Effector CD4-positive, alpha-beta T cell (primary cell): ENCODE data around the gene C1QTNF9.
"Not testable (repeated sequence)": the region's sequence is repeated elsewhere in the genome, so short reads cannot be mapped to it uniquely, and the experiment has no call there.

Experiments used
- DNase-seq: peaks from one replicate; pipeline ENCODE4 v3.0.0-alpha.2; 2020
- total RNA-seq: gene quantifications from one replicate; lab custom pipeline; 2026; lab: John Stamatoyannopoulos, UW

C1QTNF9 gene, protein sequence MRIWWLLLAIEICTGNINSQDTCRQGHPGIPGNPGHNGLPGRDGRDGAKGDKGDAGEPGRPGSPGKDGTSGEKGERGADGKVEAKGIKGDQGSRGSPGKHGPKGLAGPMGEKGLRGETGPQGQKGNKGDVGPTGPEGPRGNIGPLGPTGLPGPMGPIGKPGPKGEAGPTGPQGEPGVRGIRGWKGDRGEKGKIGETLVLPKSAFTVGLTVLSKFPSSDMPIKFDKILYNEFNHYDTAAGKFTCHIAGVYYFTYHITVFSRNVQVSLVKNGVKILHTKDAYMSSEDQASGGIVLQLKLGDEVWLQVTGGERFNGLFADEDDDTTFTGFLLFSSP
- 1.5 reads per million for total RNA-seq

DNA sequence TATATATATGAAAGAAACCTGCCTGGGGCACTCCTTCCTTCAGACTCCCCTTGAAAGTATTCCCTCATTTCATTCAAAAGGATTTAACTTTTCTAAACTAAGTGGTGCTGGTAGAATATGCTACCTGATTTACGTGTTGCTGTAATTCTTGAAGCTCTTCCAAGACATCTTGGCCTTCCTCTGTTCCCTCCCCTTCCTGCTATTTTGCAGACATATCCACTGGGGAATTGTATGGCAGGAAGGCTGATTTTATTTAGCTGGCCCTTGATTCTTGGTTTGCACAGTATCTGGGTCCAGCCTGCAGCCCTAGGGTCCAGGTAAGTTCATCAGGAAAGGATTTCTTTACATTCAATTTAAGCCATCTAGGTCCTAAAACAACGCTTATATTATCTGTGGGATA lies at the start of gene C1QTNF9:
Gene C1QTNF9 (plus strand): TSS at position 281 of the 400 bp plus-strand sequence. CDS start 6,424 bp downstream, outside the sequence.
- not testable (repeated sequence) for DNase-seq

DNA sequence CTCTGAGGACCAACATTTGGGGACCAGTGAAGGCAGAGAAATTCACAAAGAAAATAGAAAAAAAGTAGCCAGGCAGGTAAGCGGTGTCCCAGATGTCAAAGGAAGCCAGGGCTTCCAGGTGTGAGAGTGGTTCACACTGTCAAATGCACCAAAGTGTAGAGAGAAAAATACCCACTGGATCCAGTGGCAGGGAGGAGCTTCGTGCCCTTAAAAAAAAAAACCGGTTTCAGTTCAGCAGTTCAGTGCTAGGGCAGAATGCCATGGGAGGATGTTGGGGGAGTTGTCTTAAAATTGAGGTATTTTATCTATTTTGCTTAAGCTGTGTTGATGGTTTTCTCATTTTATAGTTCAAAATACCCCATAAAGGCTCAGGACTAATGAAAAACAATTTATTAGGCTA lies 47.8 kb upstream of the C1QTNF9 start:
- DNase-seq, result no peak

DNA sequence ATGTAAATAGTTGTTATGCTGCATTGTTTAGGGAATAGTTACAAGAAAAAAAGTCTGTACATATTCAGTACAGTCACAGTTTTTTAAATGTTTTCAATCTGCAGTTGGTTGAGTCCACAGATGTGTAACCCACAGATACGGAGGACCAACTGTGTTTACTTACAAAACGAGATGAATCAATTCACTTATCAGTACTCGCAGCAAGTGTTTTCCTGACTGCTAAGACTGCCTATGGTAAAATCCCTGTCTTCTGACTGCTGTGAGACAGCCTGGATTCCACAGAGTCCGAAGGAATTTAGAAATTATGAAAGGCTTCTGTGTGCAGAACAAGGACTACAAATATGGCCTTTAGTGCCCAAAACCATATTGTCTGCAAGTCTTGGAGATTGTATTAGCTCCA lies 45.7 kb upstream of the C1QTNF9 start:
- no peak for DNase-seq

DNA sequence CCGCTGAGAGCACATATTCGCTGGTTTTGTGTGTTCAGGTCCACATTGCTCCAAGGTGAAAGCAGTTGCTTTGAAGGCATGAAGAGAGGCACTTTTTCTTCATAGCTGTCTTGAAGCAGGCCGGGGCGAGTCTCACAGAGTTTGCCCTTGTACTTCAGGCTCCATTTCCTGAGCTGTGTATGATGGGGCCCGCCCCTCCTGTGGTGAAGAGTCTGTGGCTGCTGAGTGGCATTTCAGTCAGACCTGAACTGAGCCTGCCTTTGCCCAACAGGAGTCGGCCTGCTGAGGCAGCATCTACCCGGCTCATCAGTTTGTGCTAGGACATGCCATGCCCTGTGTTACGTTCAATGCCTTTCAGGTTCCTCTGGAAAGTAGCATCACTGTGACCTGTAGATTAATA lies 44.4 kb upstream of the C1QTNF9 start:
- peak; percentile 76 for DNase-seq

DNA sequence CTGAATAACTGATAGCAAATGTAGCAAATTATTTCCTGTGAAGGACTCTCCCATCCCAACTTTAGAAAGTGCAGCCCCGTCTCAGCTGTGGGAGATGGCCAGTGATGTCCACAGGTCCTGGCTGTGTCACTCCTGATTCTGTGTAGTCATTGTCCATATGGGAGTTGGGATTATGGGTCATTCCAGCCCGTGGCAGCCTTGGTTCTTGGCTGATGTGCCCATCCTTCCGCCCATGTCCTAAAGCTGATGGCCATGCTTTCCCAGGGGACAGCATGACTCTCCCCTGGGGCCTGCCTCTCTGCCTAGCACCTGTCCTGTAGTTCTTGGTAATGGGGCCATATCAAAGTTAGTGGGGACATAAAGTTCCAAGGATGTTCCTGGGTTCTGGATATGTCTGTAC lies 43.9 kb upstream of the C1QTNF9 start:
- no peak for DNase-seq

DNA sequence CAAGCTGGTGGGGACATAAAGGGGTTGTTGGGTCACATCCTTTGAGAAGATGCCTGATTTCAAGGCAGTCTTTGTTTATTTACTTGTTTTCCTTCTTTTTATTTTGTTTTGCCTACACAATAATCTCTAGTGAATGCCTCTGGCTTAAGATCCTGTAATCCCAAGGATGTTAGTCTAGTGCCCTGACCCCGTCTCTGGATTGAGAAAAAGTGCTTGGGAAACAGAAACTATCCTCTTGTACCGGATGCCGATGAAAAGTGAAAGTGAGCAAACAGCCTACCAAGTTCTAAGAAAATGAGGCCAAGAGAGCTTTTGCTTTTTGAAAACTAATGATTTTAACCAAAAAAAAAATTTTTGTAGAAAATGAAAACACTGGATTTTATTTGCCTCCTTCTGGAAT lies 42.1 kb upstream of the C1QTNF9 start:
- DNase-seq, result no peak

DNA sequence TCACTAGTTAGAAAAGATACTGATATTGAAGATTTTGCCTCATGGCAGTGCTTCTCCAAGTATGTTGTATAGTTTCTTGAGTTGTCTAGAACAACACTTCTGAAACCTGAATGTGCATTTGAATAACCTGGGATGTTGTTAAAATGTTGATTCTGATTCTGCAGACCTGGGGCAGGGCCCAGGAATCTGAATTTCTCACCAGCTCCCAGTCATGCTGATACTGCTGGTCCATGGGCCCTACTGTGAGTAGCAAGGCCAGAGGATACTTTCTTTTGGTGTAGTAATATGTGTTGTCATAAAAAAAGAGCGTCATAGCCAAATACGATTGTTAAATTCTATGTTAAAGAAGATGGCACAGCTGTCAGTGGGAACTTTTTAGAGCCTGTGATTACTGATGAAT lies 41.6 kb upstream of the C1QTNF9 start:
- DNase-seq, result no peak

DNA sequence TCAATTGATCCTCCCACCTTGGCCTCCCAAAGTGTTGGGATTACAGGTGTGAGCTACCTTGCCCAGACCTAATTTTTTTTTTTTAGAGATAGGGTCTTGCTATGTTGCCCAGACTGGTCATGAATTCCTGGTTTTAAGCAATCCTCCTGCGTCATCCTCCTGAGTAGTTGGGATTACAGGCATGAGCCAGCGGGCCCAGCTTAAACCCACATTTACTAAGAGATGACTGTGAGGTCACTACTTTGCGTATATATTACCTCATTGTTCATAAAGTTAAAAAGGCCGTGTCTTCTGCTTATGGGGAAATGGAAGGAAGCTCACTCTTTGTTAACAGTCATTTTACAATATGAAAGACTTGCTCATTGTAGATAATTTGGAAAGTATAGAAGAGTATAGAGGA lies 39.6 kb upstream of the C1QTNF9 start:
- no peak for DNase-seq

DNA sequence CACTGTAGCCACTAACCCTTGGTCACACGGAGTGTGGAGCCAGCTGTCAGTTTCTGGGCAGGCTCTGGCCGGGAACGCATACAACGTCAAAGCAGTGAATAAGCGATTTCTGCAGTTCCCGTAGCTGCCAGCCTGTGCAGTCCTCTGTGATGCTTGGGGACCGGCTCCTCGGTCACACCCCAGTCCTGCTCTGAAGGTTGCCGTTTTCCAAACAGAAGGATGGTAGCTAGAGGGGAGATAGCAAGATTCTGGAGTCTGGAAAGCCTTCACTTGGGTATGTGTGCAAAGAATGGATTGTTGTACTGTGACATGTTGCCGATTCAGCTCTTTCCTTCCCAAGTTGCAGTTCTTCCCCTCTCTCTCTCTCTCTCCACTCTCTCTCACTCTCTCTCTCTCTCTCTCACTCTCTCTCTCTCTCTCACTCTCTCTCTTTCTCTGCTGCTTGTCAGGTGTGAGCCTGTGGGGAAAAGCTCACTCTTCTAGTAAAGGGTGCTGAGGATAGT lies 38.7 kb upstream of the C1QTNF9 start:
- DNase-seq, result peak; percentile 56

DNA sequence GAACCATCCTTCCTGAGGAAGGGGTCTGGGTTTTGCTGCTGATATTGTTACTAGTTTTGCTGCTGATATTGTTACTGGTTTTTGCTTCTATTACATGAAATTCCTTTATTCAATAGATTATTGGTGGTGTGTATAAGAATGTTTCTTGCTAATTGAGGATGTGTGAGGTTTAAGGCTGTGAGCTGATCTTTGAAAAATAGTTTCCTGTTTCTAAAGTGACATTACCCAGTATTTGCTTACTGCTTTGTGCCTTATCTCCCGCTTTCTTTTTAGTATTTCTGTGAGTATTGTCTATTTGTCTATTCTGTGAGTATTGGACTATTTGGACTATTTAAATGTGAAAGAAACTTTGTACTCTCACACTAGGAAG lies 38.2 kb upstream of the C1QTNF9 start:
- no peak for DNase-seq

DNA sequence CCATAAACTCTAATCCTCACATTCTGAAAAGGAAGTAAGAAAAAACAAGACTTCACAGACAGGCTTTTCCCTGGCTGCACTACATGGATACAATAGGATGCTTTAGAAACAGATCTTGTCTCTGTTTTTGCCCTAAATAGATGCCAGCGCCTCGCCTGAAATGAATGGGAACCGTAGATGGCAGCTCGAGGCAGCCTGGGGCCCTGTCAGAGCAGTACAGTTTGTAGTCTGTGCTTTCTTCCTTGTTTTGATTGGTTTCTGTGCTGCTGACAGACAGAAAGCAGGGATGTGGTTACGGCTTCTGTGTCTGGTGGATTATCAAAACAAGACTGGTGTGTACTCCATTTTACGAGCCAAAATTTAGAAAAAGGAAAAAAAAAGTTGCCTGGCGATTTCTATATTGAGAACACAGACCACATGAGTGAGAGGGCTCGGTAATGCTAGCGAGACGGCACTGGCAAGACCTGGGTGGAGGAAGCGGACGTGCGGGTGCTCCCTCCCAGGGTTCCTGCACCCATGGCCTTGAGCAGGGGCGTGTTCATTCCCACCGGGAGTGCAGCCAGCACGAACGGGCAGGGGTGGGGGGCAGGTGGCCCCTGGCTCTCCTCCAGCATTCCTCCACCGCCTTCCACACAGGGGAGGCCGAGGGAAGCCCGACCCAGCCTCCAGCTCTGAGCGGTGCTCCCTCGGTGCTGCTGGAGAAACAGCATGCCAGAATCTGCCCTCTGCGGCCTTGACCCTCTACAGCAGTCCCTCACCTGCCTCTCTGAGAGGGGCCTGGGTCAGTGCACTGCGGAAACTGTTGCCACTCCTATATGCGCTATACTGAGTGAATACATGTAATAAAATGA lies 37.6 kb upstream of the C1QTNF9 start:
- peak; percentile 63 for DNase-seq

DNA sequence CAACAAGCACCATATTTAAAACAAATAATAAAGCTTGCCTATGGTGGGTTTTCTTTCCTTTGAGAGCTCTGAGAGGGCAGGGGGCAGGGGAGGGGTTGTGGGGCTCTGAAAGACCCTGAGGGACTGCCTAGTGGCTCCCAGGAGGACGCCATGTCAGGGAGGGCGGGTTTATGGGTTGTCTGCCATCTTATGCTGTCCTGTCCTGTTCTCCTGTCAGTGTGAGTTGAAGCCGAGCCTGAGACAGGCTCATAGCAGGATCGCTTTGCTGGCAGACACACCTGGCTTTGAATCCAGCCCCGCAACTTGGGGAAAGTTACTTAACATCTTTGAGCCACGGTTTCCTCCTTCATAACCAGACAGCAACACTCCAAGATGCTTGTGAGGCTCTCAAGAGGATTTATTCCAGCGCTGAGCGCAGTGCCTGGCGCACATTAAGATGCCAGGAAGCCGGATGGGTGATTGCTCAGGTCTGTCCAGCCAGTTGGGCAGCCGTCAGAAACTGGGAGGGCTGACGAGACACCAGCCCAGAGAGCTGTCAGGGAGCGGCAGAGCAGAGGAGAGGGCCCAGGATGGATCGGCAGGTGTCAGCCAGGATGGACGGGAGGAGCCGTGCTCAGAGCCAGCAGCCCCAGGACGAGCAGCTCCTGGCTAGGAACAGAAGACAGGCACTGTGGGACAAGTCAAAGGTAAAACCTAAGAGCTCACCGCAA lies 36.8 kb upstream of the C1QTNF9 start:
- DNase-seq, result no peak

DNA sequence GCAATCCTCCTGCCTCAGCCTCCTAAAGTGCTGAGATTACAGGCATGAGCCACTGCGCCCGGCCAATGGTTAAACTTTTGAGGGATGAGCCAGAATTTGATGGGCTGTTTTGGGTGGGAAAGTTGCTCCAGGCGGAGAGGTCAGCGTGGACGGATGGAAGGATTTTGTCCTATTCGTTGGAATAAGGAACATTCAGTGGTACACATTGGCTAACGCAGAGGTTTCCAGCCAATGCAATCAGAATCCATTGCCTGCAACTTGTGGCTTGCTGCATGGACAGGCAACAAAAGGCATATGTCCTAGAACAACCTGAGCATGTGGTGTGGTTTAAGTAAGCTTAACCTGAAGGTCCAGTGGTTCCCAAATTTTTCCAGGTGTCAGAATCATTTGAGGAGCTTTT lies 35.5 kb upstream of the C1QTNF9 start:
- no peak for DNase-seq

DNA sequence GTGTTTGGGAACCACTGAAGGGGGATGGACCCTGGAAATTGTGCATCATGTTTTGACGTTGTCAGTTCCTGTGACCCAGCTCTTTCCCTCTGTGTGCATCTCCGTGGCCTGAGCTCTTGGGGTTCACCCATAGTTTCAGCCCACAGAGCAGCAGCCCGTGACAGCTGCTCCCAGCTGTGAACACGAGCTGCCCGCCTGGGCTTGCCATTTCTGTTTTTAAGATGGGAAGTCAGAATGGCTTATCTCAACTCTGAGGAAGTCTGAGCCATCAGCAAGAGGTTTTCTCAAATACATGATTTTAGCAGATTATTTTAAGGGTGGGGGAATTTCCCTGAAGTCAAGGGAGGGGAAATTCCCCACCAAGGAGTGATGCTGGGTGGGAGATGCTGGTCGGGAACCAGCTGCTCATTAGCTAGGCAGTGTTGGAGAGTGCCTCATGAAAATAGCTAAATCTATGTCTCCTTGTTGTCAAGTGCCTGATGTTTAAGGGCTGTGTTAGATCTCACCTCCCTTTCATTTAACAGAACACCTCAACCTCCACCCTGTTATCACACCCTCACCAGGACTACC lies 34.8 kb upstream of the C1QTNF9 start:
- DNase-seq, result peak; percentile 64

DNA sequence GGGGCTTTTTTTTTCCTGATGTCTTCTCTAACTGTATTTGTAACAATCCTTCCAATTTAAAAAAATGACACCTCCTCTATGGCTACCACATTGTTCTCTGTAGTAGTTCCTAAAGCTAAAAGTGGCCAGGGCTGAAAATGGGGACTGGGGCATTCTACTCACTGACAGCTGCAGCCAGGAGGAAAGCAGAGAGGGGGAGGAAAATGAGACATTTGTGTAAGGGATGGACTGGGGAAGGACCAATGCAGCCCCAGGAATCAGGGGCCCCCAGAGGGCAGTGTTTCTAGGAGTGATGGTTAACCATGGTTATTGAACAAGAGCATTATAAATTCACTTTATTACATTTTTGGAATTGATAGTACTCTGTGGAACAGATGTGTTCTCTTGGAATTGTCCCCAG lies 34.3 kb upstream of the C1QTNF9 start:
- no peak for DNase-seq

DNA sequence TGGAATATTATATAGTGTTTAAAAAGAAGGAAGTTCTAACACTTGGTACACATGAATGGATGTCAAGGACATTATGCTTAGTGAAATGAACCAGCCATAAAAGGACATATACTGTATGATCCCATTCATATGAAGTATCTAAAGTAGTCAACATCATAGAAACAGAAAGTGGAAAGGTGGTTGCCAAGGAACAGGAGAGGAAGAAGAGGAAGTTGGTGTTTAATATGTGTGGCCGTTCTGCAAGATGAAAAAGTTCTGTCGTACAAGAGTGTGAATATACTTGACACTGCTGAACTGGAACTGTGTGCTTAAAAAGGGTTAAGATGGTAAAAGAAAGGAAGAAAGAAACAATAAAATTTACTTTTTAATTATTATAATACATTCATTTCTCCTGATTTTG lies 33.1 kb upstream of the C1QTNF9 start:
- no peak for DNase-seq

DNA sequence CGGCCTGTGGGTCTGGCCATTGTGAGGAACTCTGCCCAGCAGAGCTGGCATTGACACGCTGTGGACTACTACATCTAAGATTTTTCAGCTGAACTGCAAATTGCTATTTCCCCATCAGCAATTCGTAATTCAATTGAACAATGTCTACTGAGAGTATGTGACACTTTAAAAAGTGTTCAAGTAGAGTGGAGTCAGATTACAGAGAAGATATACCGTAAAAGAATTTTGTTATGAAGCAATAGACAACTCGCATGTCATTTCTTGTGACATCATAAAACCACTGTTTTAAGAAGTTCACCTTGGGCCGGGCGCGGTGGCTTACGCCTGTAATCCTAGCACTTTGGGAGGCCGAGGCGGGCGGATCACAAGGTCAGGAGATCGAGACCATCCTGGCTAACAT lies 32.5 kb upstream of the C1QTNF9 start:
- no peak for DNase-seq

DNA sequence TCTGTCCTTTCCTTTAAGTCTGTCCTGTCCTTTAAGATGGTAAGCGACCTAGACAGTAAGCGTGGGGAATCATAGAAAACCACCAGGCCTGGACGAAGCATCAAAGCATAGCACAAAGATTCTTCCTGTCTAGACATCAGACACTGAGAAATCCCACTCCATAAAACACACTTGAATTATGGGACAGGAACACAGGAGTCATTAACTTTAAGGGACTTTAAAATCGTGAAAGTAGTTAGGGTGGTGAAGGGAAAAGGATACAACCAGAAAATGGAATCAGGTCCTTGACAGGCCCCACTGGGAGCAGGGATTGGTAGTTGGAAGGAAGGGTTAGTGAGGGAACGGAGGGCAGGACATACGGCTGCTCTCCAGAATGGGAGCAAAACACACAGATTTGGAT lies 31.6 kb upstream of the C1QTNF9 start:
- DNase-seq, result no peak

DNA sequence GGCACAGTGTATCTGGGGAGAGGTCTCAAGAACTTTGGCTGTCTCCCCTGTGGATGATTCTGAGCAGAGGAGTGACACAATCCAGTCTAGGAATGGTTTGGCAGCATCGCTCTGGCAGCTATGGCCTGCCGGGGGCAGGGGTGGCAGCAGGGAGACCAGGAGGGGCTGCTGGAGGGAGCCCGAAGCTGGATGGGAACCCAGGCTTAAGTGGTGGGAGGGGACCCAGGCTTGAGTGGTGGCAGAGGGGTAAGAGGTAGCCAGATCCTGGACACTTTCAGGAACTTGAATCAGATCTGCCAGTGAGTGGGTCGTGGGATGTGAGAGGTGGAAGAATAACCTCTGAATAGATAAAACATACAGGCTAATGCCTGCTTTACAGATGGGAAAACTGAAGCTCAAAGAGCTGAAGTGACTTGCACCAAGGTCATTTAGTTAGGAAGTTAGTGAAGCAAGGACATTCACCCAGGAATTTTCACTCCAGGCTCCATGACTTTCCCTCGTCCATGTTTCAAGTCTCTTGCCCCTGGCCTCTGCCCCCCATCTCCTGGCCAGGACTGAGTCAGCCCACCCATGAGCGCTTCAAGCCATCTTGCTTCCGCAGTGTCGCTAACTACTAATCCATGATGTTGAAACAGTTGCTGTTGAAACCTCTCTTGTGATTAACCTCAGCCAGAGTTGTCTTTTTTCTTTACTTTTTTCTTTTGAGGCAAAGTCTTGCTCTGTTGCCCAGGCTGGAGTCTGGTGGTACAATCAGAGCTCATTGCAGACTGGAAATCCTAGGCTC lies 29.9 kb upstream of the C1QTNF9 start:
- DNase-seq, result no peak

DNA sequence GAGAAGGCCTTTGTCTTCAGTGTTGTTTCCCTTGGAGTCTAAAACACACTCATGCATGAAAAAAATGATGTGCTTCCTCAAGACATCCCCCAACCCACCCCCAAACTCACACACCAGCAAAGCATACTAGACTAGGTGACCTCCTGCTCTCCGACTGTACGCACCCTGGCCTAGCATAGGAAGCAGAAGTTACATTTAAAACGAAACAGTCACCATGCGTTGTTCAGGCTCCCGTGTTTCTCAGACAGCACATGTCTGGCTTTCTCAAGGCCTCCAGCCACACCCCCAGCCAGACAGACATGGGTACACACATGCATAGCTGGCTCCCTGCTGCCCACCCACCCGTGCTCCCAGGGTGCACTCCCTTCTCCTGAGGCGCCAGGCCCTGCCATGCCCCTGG lies 28.7 kb upstream of the C1QTNF9 start:
- DNase-seq, result no peak

DNA sequence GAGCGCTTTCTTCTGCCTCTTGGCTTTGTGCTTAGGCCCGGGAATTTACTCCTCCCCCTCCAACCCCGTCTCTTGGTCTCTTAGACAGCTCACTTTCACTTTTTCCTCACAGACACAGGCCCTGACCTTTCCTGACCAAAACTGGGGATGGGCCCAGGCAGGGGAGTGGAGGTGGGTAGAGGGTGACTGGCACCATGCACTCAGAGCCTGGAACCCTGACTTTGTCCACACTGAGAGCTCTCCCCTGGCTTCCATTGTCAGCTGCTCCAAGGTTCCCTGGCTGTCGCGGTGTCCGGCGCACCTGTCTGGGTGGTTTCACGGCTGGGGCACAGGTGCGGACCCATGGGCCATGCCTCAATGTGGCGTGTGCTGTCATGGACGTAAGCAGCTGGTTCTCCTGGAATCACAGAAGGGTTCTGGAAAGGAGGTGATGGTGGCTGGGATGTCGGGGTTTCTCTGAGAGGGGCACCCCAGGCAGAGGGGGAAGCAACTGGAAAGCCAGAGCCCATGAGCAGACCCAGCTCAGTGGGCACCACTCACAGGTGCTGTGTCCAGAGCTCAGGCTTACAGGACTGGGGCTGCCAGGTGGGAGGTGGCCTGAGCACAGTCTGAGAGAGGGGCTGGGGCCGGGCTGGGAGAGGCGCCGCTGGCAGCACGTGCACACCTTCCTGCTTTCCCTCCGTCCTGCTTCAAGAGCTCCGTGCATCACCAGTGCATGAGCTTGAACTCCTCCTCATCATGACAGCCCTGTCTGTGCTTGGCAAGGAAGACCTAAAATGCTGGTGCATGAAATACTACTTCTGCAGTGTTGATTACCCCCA lies 28.0 kb upstream of the C1QTNF9 start:
- DNase-seq, result no peak
